Ovary (tissue), 9 donors: ENCODE results near the gene CLDN9. TPM values are rescaled to one million over a fixed set of nuclear protein-coding genes. Genes with fewer than 3 reads are reported as not detected.

Experiments used
- DNase-seq, 5 donors: peaks; one replicate each; pipeline ENCODE4 v3.0.0-alpha.2; 2019 to 2020
- H3K27ac ChIP-seq, 2 donors: fragments of 200-600 bp; one replicate each; pipeline versions ENCODE4 v1.5.1 to v1.8.0; 2019 to 2022
- H3K27me3 ChIP-seq: fragments of 200-600 bp; one replicate; pipeline ENCODE4 v1.8.0; 2022
- H3K36me3 ChIP-seq: fragments of 200-600 bp; sonication (generic); one replicate; pipeline ENCODE4 v1.5.1; 2019
- H3K4me1 ChIP-seq: one replicate; pipeline ENCODE4 v1.8.1; 2013; ENCODE audit warnings: mild to moderate bottlenecking, moderate library complexity; ENCODE audit not compliant: insufficient read depth
- H3K4me3 ChIP-seq: fragments of 200-600 bp; sonication (generic); one replicate; pipeline ENCODE4 v1.5.1; 2017
- H3K9me3 ChIP-seq, 2 donors: fragments of 200-600 bp in 1 of 2; sonication (generic) in 1 of 2; one replicate each; pipeline versions ENCODE4 v1.5.1 to v1.8.1; 2013 to 2019; ENCODE audit warnings: mild to moderate bottlenecking in 1 of 2, moderate library complexity in 1 of 2
- EP300 ChIP-seq: sonication (generic); formaldehyde crosslinking; IDR thresholded peaks from one replicate; pipeline ENCODE4 v1.6.1; 2017; ENCODE audit warnings: antibody characterized with exemption
- POLR2A ChIP-seq: fragments of 450-650 bp; IDR thresholded peaks from one replicate; pipeline ENCODE4 v1.6.1; 2017; ENCODE audit warnings: antibody characterized with exemption, mild to moderate bottlenecking, moderate library complexity
- whole genome bisulfite sequencing, 3 donors: extraction: QIAGEN DNeasy Blood & Tissue Kit in 1 of 3; methylation state at CpG; one replicate each; pipeline versions ENCODE4 v1.1.5 to v1.1.7; 2013 to 2017; 5-methylcytosine and 5-hydroxymethylcytosine counted together
- intact Hi-C, 4 donors: fragments of 100-400 bp; cut with DNase I; formaldehyde crosslinking; loops; one replicate each; pipeline versions ENCODE4 v1.11.0 to v1.15.1; 2022 to 2023
- polyA plus RNA-seq, 2 donors: library from polyadenylated mRNA; stranded (reverse); fragments of 200-250 nt in 1 of 2; fragments of 350-450 nt in 1 of 2; fragmentation: Illumina TruSeq in 1 of 2; extraction: RNeasy Lipid Tissue Mini Kit (QIAGEN cat#74804) in 1 of 2; gene quantifications; one replicate each; pipeline ENCODE4 v1.2.3, GENCODE V29; 2013 to 2014
- total RNA-seq, 7 donors: library from RNA; depleted of rRNA in 2 of 7; stranded (reverse); fragments of >200 nt in 2 of 7; fragmentation: NEBNext Ultra II Directional in 3 of 7; extraction: Animal tissue kit (Norgen Biotek cat#: 25700) in 3 of 7; gene quantifications; one replicate each; pipeline versions ENCODE4 v1.1.0 to v1.2.4, GENCODE V29; 2016 to 2023
- TF ChIP-seq, protein P1 (sequence below), 3 donors: fragments of 450-650 bp in 2 of 3; fragments of 200-600 bp in 1 of 3; IDR thresholded peaks; one replicate each; pipeline versions ENCODE4 v1.5.1 to v1.8.0; 2016 to 2022; ENCODE audit warnings: antibody characterized with exemption in 3 of 3, mild to moderate bottlenecking in 1 of 3
- donor health status: DM: no; HTN: no; CAD: no; lungs with moderate emphysema.
- donor health status: DM: no; HTN: no; CAD: no.
- donor health status: Bipolar disorder and iron deficiency.
- donor health status: DM: yes; HTN: yes; CAD: no.
- donor health status: DM: no; HTN: no; CAD: no.
- donor health status: DM: yes; HTN: yes; CAD: no.

CLDN9 gene
- total and polyA plus RNA-seq, 9 donors, result 0.11 to 0.24 (median 0.19) TPM; not detected in 5

DNA sequence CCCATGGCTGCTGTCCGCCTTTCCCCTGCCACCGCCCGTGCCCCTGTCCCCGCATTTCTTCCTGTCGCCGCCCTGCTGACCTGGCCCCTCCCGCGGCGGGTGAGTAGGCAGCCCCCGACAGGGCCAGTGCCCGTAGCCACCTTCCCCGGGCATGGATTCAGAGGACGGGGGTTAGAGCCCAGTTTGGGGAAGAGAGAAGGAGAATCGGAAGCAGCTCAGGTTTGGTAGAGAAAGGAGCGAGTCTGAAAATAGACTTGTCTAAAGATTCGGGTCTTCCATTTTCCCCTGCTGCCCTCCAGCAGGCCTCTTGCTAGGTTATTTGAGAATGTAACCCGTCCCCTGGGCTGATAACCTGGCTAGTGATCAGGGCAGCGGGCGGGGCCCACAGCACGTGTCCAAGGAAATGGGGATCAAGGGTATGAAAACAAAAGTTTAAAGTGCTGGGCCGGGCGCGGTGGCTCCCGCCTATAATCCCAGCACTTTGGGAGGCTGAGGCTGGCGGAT, 7.9 kb upstream of the CLDN9 start:
- intact Hi-C loops, result no loop called here
- Histone ChIP-seq H3K27ac (no peak overlapping the region), H3K9me3 (no peaks in the 10 kb centered on the region), H3K36me3 (no peaks in the 10 kb centered on the region), H3K27me3 (peaks cover 8% of the 10 kb centered on the region), H3K4me3 (no peak overlapping the region), H3K4me1 (no peaks in the 10 kb centered on the region)
- no peak for DNase-seq
- TF ChIP-seq EP300, result no peak
- TF ChIP-seq, protein P1, sequence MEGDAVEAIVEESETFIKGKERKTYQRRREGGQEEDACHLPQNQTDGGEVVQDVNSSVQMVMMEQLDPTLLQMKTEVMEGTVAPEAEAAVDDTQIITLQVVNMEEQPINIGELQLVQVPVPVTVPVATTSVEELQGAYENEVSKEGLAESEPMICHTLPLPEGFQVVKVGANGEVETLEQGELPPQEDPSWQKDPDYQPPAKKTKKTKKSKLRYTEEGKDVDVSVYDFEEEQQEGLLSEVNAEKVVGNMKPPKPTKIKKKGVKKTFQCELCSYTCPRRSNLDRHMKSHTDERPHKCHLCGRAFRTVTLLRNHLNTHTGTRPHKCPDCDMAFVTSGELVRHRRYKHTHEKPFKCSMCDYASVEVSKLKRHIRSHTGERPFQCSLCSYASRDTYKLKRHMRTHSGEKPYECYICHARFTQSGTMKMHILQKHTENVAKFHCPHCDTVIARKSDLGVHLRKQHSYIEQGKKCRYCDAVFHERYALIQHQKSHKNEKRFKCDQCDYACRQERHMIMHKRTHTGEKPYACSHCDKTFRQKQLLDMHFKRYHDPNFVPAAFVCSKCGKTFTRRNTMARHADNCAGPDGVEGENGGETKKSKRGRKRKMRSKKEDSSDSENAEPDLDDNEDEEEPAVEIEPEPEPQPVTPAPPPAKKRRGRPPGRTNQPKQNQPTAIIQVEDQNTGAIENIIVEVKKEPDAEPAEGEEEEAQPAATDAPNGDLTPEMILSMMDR (IDR thresholded peaks at IDR 0.05), result no peak
- TF ChIP-seq POLR2A, result no peak
- WGBS, 3 donors, result 7 to 8% (median 8%) methylated on average over 20 to 25 of the region's 25 CpGs

DNA sequence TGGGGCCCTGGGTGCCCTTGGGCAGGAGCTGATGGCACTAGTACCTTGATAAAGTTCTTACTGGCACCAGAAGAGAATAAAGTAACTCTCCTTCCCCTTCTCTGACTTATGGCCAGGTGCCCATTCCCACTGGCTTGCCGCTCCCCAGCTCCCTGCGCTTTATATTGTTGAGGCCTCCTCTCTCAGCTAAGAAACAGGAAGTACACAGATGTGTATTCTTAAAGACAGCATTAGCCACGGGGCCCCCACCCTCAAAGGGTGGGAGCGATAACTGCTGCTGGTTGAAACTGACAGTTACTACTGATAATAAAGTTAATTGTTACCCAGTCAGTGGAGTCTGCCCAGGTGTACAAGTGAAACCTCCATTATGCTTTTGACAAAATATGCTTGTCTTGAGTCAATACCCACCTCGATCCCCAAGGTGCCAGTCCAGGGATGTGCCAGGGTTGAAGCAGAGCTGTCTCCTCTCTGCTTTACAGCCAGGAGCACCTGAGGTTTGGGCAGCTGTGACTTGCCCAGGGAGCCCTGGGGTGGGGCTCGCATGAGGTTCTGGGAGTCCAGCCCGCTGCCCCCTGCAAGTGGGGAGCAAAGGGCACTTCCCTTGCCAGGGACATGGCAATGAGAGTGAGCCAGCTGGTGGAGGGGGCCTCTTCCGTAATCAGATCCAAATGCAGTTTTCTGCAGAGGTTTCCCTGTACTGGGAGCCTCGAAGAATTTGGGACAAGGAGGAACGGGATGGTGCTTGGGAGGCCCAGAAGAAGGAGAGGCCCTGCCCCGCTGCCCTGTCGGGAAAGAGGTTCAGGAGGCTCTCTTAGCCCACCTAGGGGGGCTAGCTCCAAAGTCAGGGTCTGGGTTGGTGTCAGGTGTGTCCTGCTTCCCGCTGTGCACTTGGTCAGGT, 5.4 kb upstream of the CLDN9 start:
- WGBS, 3 donors, result 53 to 58% (median 53%) methylated on average over 13 of the region's 13 CpGs
- no peak overlapping the region for H3K4me3 ChIP-seq

DNA sequence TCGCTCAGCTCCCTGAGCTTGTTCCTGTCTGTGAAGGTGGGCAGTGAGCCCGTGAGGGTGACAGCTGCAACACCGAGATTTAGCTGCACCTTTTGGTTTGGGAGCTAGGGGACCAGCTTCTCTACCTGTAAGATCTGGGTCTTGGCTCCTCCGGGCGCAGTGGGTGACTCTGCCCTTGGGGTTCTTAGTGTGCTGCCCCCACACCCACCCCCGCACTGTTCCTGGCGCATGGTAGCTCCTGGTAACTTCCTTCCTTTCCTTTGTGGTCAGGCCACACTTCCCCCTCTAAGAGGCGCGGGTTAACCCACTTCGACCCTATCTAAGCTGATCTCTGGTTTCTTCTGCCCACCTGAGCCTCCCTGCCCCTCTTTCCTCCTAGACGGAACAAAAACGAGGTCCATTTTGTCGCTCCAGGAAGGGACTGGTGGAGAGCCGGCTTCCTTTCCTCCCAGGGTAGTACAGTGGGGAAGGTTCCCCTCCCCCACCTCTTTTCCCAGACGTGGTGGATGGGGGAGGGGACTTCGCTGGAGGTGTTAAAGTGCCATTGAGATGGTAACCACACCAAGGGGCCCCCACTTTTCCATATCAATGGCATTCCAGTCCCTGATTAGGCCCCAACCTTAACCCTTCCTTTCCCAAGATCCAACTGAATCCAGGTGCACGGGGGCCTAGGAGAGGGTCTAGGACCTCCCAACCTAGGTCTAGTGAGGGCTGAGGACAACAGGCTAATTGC, 4.6 kb upstream of the CLDN9 start:
- intact Hi-C loops, result no loop called here
- TF ChIP-seq, protein P1 (IDR thresholded peaks at IDR 0.05), result no peak
- TF ChIP-seq EP300 (no peak), POLR2A (no peak)
- DNase-seq, result no peak
- H3K36me3 ChIP-seq, result no peaks in the 10 kb centered on the region
- WGBS, 3 donors, result 21 to 34% (median 33%) methylated on average over 17 of the region's 17 CpGs
- no peaks in the 10 kb centered on the region for H3K4me1 ChIP-seq
- peaks cover 8% of the 10 kb centered on the region for H3K27me3 ChIP-seq
- no peak overlapping the region for H3K27ac ChIP-seq
- H3K9me3 ChIP-seq, result no peaks in the 10 kb centered on the region
- no peak overlapping the region for H3K4me3 ChIP-seq

More for the DNA sequence above, 5.4 kb upstream of the CLDN9 start:
- intact Hi-C loops, result no loop called here
- TF ChIP-seq POLR2A (no peak), EP300 (no peak)
- TF ChIP-seq, protein P1 (IDR thresholded peaks at IDR 0.05), result no peak
- Histone ChIP-seq H3K4me1 (no peaks in the 10 kb centered on the region), H3K9me3 (no peaks in the 10 kb centered on the region), H3K36me3 (no peaks in the 10 kb centered on the region), H3K27ac (no peak overlapping the region), H3K27me3 (peaks cover 8% of the 10 kb centered on the region)
- DNase-seq, result no peak

DNA sequence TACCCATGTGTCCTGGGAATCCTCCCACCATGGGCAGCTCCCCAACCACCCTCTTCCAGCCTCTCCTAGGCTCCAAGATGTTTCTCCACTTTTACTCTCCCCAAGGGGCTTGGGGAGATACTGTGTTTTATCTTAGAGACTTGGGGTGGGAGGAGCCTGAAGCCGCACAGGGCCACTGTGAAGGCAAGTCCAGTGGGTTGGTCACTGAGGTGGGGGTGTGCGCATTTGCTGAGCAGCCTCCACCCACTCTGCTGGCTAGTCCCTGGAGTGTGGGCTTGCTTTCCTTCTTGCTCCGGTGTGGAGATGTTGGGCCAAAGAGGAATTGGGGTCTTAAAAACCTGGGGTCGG, 4.1 kb upstream of the CLDN9 start:
- Histone ChIP-seq H3K36me3 (no peaks in the 10 kb centered on the region), H3K27ac (no peak overlapping the region), H3K27me3 (peaks cover 8% of the 10 kb centered on the region), H3K4me1 (no peaks in the 10 kb centered on the region), H3K4me3 (no peak overlapping the region), H3K9me3 (no peaks in the 10 kb centered on the region)
- no peak for DNase-seq
- 24 to 53% (median 50%) methylated on average over 4 of the region's 4 CpGs for whole genome bisulfite sequencing, 3 donors
- TF ChIP-seq, protein P1 (IDR thresholded peaks at IDR 0.05), result no peak
- TF ChIP-seq EP300 (no peak), POLR2A (no peak)
- intact Hi-C loops, result no loop called here
